ENCODE data around the gene AMELX.

The AMELX gene

GRCh38 chrX:11311706-11312105, 18.5 kb downstream of the AMELX start (continued):
- TF ChIP-seq POU6F1 (CRISPR knock-in tag; IDR thresholded peaks at IDR 0.05; ENCODE audit: borderline replicate concordance, low read depth) (no peak), RARB (CRISPR knock-in tag; IDR thresholded peaks at IDR 0.05) (no peak), ZFP30 (CRISPR knock-in tag; IDR thresholded peaks at IDR 0.05) (no peak), ARNTL (CRISPR knock-in tag; IDR thresholded peaks at IDR 0.05; ENCODE audit: borderline replicate concordance, low read depth) (no peak), ZNF565 (CRISPR knock-in tag; conservative IDR thresholded peaks at IDR 0.05; ENCODE audit: low read depth) (no peak), PPARA (CRISPR knock-in tag; IDR thresholded peaks at IDR 0.05; ENCODE audit: borderline replicate concordance) (no peak), SNAI2 (CRISPR knock-in tag; IDR thresholded peaks at IDR 0.05) (no peak), ISL1 (CRISPR knock-in tag; IDR thresholded peaks at IDR 0.05) (no peak)

DNA sequence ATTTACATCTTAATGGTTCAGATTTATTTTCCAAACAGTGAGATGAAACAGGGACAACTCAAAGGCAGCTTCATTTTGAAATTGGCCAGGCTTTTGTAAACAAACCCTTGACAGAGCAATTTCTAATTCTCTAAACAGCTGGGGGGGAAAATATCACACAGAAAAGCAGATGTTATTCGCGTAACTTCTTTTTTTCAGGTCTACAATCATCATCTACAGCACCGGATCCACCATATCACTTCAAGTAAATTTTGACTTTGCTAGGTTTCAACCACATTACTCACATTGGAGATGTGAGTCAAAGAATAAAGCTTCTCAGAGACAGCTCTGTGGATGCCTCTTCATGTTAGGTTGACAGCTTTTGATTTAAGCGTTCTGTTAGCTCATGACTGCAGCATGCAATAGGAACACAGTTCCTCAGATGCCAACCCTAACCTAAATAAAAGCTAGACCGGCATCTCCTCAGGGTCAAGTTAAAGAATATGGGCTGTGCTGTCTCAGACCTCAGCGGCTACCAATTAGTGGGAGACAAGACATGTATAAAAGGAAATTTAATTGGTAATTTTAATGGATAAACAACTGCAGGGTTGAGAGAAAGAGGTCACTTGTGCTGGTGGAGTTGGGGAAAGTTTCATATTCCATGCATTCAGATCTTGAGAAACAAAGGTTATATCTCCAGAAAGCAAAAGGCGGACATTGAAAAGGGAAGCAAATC, 26.8 kb downstream of the AMELX start:
- ATAC-seq: peak; percentile 24; the same call in 1 of the 3 replicates
- TF ChIP-seq, protein P1, sequence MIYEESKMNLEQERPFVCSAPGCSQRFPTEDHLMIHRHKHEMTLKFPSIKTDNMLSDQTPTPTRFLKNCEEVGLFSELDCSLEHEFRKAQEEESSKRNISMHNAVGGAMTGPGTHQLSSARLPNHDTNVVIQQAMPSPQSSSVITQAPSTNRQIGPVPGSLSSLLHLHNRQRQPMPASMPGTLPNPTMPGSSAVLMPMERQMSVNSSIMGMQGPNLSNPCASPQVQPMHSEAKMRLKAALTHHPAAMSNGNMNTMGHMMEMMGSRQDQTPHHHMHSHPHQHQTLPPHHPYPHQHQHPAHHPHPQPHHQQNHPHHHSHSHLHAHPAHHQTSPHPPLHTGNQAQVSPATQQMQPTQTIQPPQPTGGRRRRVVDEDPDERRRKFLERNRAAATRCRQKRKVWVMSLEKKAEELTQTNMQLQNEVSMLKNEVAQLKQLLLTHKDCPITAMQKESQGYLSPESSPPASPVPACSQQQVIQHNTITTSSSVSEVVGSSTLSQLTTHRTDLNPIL (CRISPR knock-in tag; IDR thresholded peaks at IDR 0.05; ENCODE audit: low read depth): no peak
- TF ChIP-seq POU6F1 (CRISPR knock-in tag; IDR thresholded peaks at IDR 0.05; ENCODE audit: borderline replicate concordance, low read depth): no peak
- no peak for TF ChIP-seq SNAI2 (CRISPR knock-in tag; IDR thresholded peaks at IDR 0.05)
- no peak for TF ChIP-seq BACH2 (CRISPR knock-in tag; IDR thresholded peaks at IDR 0.05; ENCODE audit: borderline replicate concordance)
- no peak for TF ChIP-seq ARNTL (CRISPR knock-in tag; IDR thresholded peaks at IDR 0.05; ENCODE audit: borderline replicate concordance, low read depth)
- TF ChIP-seq, protein P2, sequence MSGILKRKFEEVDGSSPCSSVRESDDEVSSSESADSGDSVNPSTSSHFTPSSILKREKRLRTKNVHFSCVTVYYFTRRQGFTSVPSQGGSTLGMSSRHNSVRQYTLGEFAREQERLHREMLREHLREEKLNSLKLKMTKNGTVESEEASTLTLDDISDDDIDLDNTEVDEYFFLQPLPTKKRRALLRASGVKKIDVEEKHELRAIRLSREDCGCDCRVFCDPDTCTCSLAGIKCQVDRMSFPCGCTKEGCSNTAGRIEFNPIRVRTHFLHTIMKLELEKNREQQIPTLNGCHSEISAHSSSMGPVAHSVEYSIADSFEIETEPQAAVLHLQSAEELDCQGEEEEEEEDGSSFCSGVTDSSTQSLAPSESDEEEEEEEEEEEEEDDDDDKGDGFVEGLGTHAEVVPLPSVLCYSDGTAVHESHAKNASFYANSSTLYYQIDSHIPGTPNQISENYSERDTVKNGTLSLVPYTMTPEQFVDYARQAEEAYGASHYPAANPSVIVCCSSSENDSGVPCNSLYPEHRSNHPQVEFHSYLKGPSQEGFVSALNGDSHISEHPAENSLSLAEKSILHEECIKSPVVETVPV (CRISPR knock-in tag; IDR thresholded peaks at IDR 0.05): no peak
- TF ChIP-seq ZNF565 (CRISPR knock-in tag; conservative IDR thresholded peaks at IDR 0.05; ENCODE audit: low read depth): no peak
- TF ChIP-seq ESRRG (CRISPR knock-in tag; IDR thresholded peaks at IDR 0.05): no peak
- TF ChIP-seq TSHZ2 (CRISPR knock-in tag; IDR thresholded peaks at IDR 0.05): no peak
- no peak for TF ChIP-seq ZNF8 (CRISPR knock-in tag; IDR thresholded peaks at IDR 0.05)
- TF ChIP-seq ZFP3 (CRISPR knock-in tag; IDR thresholded peaks at IDR 0.05): no peak
- TF ChIP-seq, protein P3, sequence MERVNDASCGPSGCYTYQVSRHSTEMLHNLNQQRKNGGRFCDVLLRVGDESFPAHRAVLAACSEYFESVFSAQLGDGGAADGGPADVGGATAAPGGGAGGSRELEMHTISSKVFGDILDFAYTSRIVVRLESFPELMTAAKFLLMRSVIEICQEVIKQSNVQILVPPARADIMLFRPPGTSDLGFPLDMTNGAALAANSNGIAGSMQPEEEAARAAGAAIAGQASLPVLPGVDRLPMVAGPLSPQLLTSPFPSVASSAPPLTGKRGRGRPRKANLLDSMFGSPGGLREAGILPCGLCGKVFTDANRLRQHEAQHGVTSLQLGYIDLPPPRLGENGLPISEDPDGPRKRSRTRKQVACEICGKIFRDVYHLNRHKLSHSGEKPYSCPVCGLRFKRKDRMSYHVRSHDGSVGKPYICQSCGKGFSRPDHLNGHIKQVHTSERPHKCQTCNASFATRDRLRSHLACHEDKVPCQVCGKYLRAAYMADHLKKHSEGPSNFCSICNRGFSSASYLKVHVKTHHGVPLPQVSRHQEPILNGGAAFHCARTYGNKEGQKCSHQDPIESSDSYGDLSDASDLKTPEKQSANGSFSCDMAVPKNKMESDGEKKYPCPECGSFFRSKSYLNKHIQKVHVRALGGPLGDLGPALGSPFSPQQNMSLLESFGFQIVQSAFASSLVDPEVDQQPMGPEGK (CRISPR knock-in tag; IDR thresholded peaks at IDR 0.05; ENCODE audit: borderline replicate concordance): no peak
- no peak for TF ChIP-seq CSDC2 (CRISPR knock-in tag; IDR thresholded peaks at IDR 0.05)

GRCh38 chrX:11321986-11322385, 28.8 kb downstream of the AMELX start:
- no peak for TF ChIP-seq ZFP30 (CRISPR knock-in tag; IDR thresholded peaks at IDR 0.05)
- TF ChIP-seq TCF4 (CRISPR knock-in tag; IDR thresholded peaks at IDR 0.05; ENCODE audit: borderline replicate concordance): no peak
- TF ChIP-seq ZC3H10 (CRISPR knock-in tag; IDR thresholded peaks at IDR 0.05): no peak
- TF ChIP-seq, protein P2 (CRISPR knock-in tag; IDR thresholded peaks at IDR 0.05): no peak
- no peak for TF ChIP-seq TOX (CRISPR knock-in tag; IDR thresholded peaks at IDR 0.05; ENCODE audit: borderline replicate concordance)
- TF ChIP-seq ISL1 (CRISPR knock-in tag; IDR thresholded peaks at IDR 0.05): no peak
- no peak for TF ChIP-seq ZNF565 (CRISPR knock-in tag; conservative IDR thresholded peaks at IDR 0.05; ENCODE audit: low read depth)
- no peak for TF ChIP-seq GLIS3 (CRISPR knock-in tag; IDR thresholded peaks at IDR 0.05)
- no peak for ATAC-seq
